ENCODE data around the gene ZNF232.
"Not testable (repeated sequence)": the region's sequence is repeated elsewhere in the genome, so short reads cannot be mapped to it uniquely, and the experiment has no call there.

ZNF232 gene

DNA sequence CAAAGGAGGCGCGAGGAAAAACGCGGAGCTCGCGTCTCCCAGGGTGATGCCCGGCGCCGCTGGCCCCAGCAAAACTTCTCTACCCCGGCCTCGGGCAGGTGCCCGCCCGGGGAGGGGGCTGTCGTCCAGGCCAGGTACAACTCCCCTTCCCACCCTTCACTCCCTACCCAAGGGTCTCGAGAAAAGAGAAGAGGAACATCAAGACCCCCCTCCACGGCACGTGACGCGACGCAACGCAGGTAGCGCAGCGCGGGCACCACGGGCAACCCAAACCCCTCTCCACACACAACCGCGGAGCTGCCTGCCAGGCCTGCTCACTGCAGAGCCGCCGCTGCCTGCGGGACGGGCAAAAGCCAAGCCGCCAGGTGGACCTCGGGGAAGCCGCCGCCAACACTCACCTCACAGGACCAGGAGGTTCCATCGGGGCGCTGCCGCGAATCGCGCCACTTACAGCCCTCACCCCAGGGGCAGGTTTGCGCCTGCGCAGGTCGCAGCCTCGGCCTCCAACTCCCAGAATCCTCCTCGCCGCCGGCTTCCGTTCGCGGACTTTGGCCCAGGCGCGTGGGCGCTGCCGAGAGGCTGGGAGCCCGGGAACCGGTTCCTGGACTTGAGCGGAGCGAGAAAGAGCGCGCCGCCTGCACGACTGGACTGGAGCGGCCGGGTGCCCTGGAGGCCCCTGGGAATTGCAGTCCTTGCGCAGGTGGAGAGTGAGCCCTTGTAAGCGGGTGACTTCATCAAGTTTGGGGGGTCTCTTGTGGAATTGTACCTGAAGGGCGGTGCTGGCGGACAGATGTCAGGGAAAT is at the start of gene ZNF232:
TSS of gene ZNF232 (minus strand) at position 477 of the 803 bp plus-strand sequence. CDS start at position 421, 56 bp downstream.
- peak; percentile 92 for DNase-seq

DNA sequence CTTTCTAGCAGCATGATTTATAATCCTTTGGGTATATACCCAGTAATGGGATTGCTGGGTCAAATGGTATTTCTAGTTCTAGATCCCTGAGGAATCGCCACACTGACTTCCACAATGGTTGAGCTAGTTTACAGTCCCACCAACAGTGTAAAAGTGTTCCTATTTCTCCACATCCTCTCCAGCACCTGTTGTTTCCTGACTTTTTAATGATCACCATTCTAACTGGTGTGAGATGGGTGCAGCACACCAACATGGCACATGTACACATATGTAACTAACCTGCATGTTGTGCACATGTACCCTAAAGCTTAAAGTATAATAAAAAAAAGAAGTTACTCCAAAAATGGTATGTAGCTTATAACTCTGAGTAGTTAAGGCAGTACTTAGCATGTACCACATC is 49.0 kb upstream of the ZNF232 start:
- not testable (repeated sequence) for DNase-seq

DNA sequence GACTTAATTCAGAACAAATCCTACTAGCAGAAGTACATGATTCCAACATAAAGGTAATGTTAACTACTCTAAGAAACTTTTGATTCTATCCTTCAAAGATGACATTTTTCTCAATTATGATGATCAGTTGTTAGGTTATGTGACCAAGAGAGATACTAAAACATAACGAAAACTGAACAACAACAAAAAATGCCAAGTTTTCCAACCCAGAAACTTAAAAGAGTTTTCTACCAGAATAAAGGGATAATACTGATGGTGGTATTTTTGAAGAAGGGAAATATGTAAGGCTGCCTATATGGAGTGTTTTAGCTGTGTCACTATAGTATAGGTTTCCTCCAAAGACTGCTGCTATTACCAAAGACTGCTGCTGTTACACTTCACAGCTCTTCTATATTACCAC is 34.4 kb upstream of the ZNF232 start:
- DNase-seq, result not testable (repeated sequence)

GRCh38 chr17:5142877-5143276 is 31.2 kb upstream of the ZNF232 start:
- not testable (repeated sequence) for DNase-seq

DNA sequence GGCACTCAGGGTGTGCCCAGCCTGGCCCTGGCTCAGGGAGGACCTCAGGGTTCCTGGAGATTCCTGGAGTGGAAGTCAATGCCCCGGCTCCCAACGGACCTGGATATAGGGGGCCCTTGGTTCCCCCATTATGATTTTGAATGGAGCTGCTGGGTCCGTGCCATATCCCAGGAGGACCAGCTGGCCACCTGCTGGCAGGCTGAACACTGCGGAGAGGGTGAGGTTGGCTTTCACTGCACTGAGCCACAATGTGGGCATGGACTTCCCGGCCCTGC is 27.7 kb upstream of the ZNF232 start:
- no peak for DNase-seq

DNA sequence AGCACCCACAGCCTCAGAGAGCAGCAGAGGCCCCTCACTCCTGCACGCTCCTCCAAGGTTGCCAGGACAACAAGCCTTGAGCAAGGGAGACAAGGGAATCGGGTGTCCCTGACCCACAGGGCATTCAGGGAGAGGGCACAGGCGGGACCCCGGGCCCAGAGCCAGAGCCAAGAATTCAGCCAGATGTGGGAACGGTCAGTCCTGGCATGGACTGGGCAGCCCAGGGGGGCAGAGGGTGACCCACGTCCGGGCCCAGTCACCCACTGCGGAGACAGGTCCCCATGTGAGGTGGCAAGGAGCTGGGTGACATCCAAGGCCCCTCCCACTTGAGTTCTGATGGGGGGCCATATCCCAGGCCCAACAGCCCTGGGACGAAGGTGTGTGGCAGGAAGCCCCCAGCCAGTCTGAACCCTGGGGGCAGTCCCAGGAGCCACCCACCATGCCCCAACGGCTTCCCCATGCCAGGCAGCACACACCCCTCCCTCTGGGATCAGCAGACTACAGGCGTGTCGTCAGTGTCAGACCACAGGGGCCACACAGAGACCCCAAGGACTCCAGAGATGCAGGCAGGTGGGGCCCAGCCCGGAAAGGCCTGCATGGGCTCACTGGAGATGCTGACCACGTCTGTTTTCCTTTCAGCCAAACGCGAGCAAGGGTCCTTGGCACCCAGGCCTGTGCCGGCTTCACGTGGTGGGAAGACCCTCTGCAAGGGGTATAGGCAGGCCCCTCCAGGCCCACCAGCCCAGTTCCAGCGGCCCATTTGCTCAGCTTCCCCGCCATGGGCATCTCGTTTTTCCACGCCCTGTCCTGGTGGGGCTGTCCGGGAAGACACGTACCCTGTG is 27.2 kb upstream of the ZNF232 start:
- DNase-seq, result no peak

DNA sequence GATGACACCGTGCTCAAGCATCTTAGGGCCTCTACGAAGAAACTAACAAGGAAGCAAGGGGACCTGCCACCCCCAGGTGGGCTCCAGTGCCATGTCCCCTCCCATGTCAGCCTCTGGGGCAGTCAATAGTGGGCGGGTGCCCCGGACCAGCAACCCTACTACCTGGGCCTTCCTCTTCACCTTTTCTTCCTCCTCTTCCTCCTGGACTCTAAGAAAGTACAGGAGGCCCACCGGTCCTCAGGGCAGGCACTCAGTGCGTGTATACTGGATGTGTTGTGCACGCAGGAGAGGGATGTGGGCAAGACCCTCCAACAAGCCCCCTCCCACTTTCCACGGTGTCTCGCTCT is 26.5 kb upstream of the ZNF232 start:
- DNase-seq, result not testable (repeated sequence)

DNA sequence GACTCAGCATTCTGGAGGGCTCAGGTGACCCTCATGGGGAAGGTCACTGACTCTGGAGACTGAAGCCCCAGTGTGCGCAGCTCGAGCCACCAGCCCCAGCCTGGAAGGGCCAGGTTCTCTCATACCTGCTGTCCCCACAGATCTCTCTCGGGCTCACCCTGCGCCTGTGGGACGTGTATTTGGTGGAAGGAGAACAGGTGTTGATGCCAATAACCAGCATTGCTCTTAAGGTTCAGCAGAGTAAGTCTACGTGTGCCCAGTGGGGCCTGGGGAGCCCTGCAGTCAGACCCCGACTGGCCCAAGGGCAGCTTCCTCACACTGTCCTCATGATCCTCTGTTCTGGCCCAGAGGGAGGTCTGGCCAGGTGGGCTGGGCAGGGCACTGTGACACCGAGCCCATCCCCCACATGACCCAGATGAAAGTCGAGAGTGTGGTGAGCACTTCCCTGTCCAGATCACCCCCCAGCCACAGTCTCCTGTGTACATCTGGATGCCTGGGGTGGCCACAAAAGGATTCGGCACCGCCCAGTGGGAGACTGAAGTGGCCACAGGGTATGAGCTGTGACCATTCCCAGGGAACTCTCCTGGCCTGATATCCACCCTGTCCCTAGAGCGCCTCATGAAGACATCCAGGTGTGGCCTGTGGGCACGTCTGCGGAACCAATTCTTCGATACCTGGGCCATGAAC is 26.0 kb upstream of the ZNF232 start:
- not testable (repeated sequence) for DNase-seq

DNA sequence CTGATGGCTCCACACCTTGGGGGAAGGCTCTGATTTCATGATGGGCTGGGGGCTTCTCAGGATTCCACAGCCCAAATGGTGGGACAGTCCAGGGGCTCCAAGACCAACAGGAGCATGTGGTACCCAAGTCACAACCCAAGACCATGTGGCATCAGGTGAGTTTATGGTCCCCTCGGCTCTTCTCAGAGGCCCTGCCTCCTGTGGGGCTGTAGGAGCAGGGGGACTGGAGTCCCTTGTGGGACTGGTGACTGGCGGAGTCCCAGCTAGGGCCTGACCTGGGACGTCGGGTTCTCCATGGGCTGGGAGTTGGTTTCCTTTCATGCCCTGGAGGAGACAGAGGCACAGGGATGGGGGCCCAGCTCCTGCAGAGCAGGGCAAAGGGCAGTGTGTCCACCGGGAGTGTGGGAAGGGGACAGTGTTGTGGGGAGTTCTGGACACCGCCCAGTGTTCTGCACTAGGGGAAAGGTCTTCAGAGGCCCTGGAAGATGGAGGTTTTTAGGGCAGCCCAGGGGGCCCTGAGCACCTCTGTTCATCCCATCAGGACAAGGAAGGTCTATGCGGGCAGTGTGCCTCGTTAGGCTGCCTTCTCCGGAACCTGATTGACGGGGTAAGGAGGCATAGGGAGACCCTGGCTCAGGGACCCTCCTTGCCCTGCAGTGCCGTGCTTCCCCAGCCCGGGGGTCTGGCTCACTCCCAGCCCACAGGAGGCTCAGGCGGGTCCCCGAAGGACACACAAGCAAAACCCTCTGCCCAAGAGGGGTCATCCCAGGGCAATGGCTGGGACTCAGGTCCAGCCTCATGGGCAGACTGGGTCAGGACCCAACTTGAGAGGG is 25.1 kb upstream of the ZNF232 start:
- not testable (repeated sequence) for DNase-seq

DNA sequence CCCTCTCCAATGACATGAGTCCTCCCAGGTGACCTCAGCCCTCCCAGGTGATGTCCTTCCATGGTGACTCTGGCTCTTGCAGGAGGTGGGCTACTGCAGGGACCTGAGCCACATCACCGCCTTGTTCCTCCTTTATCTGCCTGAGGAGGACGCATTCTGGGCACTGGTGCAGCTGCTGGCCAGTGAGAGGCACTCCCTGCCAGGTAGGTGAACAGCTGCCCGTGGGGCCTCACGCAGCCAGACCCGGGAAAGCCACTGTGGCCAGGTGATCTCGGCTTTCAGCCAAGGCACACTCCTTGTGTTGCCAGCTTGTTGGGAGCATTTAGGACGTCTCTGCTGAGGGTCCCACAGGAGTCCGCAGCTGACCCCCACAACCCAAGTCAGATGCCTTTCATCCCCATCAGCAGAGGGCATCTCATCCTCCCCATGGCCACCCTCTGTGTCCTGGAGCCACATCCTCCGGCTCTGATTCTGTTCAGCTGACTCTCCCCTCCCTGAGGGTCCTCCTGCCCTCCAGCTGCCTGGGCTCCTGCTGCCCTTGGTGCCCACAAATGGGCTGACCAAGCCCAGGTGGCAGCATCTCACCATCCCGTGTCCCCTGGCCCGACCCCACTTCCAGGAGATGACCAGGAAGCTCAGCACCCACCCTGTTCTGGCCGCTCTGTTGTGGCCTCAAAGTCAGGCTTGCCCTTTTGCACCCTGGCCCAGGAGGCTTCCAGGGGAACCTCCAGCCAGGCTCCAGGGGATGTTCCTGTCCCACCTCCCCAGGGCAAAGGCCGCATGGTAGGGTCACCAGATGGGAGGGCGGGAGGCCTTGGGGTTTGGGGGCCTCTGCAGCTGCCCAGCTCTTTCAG is 24.3 kb upstream of the ZNF232 start:
- DNase-seq, result no peak

DNA sequence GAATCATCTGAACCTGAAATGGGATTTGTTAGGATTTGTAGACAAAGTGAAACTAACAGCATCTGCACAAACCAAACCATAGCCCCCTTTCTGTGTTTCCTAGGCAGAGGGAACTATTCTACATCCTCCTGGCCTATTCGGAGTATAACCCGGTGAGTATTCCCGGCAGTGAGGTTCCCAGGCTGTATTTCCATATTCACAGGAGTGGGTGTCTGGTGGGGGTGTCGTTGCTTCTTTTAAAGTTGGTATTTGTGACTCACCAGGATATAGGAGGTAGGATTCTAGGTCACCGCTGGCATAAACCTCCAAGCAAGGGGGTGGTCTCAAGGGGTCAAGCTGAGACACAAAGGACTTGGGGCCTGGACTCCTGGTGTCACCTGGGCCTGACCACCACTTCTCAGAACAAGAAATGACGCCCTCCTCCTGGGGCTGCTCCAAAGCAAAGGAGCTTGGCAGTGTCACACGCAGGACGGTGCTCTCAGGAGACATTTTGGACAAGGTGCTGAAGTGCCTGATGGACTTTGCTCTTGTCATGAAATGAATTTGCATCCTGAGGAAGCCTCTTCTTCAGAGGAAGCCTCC is 23.5 kb upstream of the ZNF232 start:
- DNase-seq, result not testable (repeated sequence)

DNA sequence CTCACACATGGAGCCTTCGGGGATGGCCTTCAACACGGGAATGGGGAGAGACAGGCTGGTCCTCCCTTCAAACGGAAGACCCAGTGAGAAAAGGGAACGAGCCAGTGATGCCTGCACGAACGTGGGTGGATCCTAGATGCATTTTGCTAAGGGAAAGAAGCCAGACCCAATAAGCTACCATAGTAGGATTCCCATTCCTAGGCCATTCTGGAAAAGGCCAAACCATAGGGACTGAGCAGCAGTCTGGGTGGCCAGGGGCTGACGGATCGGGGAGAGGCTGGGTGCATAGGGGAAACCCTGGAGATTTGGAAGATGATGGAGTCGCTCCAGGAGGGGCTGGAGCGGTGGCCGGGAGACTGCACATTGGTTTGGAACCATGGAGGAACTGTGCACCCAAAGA is 22.9 kb upstream of the ZNF232 start:
- not testable (repeated sequence) for DNase-seq

GRCh38 chr17:5133961-5134360 is 22.3 kb upstream of the ZNF232 start:
- not testable (repeated sequence) for DNase-seq

- DNase-seq, result no peak
These were observed 21.6 kb upstream of the ZNF232 start for GRCh38 chr17:5133311-5133710.

GRCh38 chr17:5132503-5133225 is 21.0 kb upstream of the ZNF232 start:
- not testable (repeated sequence) for DNase-seq

DNA sequence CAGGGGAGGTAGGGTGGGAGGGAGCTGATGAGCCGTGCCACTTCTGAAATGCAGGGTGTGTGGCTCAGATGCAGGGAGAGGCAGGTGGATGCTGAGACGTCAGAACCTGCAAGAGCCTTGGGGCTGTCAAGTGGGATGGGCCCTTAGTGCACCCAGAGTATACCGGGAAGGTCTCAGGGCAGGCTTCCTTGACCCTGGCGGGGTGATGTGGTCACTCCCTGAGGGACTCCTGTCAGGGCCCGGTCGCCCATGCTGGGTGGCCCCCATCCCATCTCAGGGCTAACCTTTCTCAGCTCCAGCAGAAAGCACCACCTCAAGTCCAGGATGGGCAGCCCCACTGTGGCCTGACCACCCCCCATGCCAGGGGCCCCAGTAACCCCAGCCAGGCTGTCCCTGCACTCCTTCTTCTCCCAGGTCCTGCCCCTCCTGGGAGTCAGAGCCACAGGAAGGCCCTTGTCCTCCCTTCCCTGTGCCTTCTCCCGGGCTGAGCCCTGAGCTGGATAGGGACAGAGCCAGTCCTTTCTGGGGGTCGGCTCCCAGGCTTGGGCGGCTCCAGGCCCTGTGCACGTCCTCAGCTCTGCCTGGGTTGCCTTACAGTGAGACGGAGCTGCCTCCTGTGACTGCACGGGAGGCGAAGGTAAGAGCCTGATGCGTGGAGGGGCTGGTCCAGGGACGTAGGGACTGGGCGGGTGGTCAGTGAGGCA is 20.3 kb upstream of the ZNF232 start:
- not testable (repeated sequence) for DNase-seq

GRCh38 chr17:5131146-5131715 is 19.6 kb upstream of the ZNF232 start:
- no peak for DNase-seq

GRCh38 chr17:5130687-5131086 is 19.0 kb upstream of the ZNF232 start:
- DNase-seq, result not testable (repeated sequence)

- DNase-seq, result not testable (repeated sequence)
These were observed 18.6 kb upstream of the ZNF232 start for GRCh38 chr17:5130261-5130660.

GRCh38 chr17:5129770-5130169 is 18.1 kb upstream of the ZNF232 start:
- DNase-seq, result not testable (repeated sequence)
